ENCODE data around the gene SRPK2. TPM values are rescaled to one million over a fixed set of nuclear protein-coding genes. Genes with fewer than 3 reads are reported as not detected.

Gene SRPK2
- total RNA-seq, 1 experiment from 2014 or later: 58.2 TPM

DNA sequence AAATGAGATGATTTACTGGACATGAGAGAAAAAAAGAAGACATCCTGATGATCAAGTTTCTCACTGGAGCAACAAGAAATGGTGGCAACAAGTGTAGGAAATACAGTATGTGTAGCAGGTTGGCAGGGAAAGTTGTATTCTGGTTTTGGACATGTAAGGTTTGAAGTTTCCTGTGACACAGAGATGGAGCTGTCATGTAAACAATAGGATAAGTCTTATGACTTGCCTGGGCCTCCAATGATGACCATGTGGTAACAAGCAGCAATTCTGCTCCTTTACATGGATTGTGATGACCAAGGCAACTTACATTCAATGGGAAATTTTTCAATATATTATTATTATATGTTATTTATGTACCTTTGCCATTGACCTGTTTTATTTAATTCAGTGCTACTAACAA, 249.3 kb downstream of the SRPK2 start:
- no peak for DNase-seq (ENCODE audit: low read depth, low spot score)
- Histone ChIP-seq H3K27ac (ENCODE audit: low read length) (no peak overlapping the region), H3K4me3 (ENCODE audit: low read depth in 2 of 2, low read length in 2 of 2) (no peak overlapping the region), H3K9me3 (ENCODE audit: control insufficient read depth, insufficient read depth, low read depth, low read length) (no peaks in the 10 kb centered on the region), H3K4me1 (ENCODE audit: control insufficient read depth, insufficient read depth, low read length) (no peaks in the 10 kb centered on the region), H3K27me3 (ENCODE audit: control insufficient read depth, insufficient read depth, low read length) (no peaks in the 10 kb centered on the region), H3K36me3 (ENCODE audit: control insufficient read depth, insufficient read depth, low read length) (peaks cover 13% of the 10 kb centered on the region; the same call in 1 of the 2 replicates)
- in situ Hi-C loops (cut with HindIII; ENCODE audit: low pct_unique_long_range_greater_than_20kb, low sequenced_read_pairs): no loop called here
- ATAC-seq: no peak
- no TSS peak for BruUV-seq (replicated peaks)
- POLR2A ChIA-PET: no interaction called here
- CTCF ChIA-PET: no interaction called here
- TF ChIP-seq, protein P1, sequence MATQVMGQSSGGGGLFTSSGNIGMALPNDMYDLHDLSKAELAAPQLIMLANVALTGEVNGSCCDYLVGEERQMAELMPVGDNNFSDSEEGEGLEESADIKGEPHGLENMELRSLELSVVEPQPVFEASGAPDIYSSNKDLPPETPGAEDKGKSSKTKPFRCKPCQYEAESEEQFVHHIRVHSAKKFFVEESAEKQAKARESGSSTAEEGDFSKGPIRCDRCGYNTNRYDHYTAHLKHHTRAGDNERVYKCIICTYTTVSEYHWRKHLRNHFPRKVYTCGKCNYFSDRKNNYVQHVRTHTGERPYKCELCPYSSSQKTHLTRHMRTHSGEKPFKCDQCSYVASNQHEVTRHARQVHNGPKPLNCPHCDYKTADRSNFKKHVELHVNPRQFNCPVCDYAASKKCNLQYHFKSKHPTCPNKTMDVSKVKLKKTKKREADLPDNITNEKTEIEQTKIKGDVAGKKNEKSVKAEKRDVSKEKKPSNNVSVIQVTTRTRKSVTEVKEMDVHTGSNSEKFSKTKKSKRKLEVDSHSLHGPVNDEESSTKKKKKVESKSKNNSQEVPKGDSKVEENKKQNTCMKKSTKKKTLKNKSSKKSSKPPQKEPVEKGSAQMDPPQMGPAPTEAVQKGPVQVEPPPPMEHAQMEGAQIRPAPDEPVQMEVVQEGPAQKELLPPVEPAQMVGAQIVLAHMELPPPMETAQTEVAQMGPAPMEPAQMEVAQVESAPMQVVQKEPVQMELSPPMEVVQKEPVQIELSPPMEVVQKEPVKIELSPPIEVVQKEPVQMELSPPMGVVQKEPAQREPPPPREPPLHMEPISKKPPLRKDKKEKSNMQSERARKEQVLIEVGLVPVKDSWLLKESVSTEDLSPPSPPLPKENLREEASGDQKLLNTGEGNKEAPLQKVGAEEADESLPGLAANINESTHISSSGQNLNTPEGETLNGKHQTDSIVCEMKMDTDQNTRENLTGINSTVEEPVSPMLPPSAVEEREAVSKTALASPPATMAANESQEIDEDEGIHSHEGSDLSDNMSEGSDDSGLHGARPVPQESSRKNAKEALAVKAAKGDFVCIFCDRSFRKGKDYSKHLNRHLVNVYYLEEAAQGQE (IDR thresholded peaks at IDR 0.05; ENCODE audit: insufficient read depth in 1 of 2, low read depth in 2 of 2, low read length in 1 of 2): no peak
- TF ChIP-seq POLR2AphosphoS5 (IDR thresholded peaks at IDR 0.05; ENCODE audit: low read depth, low read length) (no peak), SIN3A (IDR thresholded peaks at IDR 0.05; ENCODE audit: borderline replicate concordance, insufficient read depth, low read depth, low read length) (no peak), TCF7L2 (IDR thresholded peaks at IDR 0.05; ENCODE audit: low read depth, low read length) (no peak)
- TF ChIP-seq, protein P2, sequence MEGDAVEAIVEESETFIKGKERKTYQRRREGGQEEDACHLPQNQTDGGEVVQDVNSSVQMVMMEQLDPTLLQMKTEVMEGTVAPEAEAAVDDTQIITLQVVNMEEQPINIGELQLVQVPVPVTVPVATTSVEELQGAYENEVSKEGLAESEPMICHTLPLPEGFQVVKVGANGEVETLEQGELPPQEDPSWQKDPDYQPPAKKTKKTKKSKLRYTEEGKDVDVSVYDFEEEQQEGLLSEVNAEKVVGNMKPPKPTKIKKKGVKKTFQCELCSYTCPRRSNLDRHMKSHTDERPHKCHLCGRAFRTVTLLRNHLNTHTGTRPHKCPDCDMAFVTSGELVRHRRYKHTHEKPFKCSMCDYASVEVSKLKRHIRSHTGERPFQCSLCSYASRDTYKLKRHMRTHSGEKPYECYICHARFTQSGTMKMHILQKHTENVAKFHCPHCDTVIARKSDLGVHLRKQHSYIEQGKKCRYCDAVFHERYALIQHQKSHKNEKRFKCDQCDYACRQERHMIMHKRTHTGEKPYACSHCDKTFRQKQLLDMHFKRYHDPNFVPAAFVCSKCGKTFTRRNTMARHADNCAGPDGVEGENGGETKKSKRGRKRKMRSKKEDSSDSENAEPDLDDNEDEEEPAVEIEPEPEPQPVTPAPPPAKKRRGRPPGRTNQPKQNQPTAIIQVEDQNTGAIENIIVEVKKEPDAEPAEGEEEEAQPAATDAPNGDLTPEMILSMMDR (IDR thresholded peaks at IDR 0.05): no peak
- intact Hi-C loops (cut with micrococcal nuclease; ENCODE audit: unreplicated experiment): no loop called here

DNA sequence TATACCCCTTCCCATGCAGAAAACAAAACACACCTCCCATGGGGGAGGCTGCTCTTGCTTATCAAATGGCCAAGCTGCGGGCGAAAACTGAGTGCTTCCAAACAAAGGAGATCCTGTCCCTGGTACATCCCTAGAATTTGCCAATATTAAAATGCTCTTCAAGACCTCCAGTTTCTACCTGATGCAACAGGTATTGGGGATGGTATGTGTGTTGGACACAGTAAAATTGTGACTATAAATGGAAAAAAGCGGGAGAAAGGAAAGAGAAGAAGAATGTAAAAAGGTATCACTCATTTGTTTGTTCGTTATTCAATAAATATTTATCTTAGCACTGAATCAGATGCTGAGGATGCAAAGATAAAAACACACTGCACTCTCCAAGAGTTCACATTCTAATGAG, 250.8 kb downstream of the SRPK2 start:
- TF ChIP-seq, protein P2 (IDR thresholded peaks at IDR 0.05): no peak
- TF ChIP-seq, protein P1 (IDR thresholded peaks at IDR 0.05; ENCODE audit: insufficient read depth in 1 of 2, low read depth in 2 of 2, low read length in 1 of 2): no peak
- TF ChIP-seq TCF7L2 (IDR thresholded peaks at IDR 0.05; ENCODE audit: low read depth, low read length) (no peak), POLR2AphosphoS5 (IDR thresholded peaks at IDR 0.05; ENCODE audit: low read depth, low read length) (no peak), SIN3A (IDR thresholded peaks at IDR 0.05; ENCODE audit: borderline replicate concordance, insufficient read depth, low read depth, low read length) (no peak)
- in situ Hi-C loops (cut with HindIII; ENCODE audit: low pct_unique_long_range_greater_than_20kb, low sequenced_read_pairs) (no loop called here), intact Hi-C loops (cut with micrococcal nuclease; ENCODE audit: unreplicated experiment) (no loop called here)
- peaks cover 13% of the 10 kb centered on the region; the same call in 1 of the 2 replicates for H3K36me3 ChIP-seq (ENCODE audit: control insufficient read depth, insufficient read depth, low read length)
- H3K9me3 ChIP-seq (ENCODE audit: control insufficient read depth, insufficient read depth, low read depth, low read length): no peaks in the 10 kb centered on the region
- POLR2A ChIA-PET: no interaction called here
- H3K27ac ChIP-seq (ENCODE audit: low read length): no peak overlapping the region
- no peaks in the 10 kb centered on the region for H3K4me1 ChIP-seq (ENCODE audit: control insufficient read depth, insufficient read depth, low read length)
- H3K4me3 ChIP-seq (ENCODE audit: low read depth in 2 of 2, low read length in 2 of 2): no peak overlapping the region
- CTCF ChIA-PET: no interaction called here
- ATAC-seq (no peak), DNase-seq (ENCODE audit: low read depth, low spot score) (no peak)
- BruUV-seq (replicated peaks): no TSS peak
- H3K27me3 ChIP-seq (ENCODE audit: control insufficient read depth, insufficient read depth, low read length): no peaks in the 10 kb centered on the region
